Gastrocnemius medialis (tissue), 4 donors: Measurements from ENCODE around the gene EPAS1. TPM values are rescaled to one million over a fixed set of nuclear protein-coding genes. Genes with fewer than 3 reads are reported as not detected.

Source experiments
- ATAC-seq, 2 donors: fragments of 150-250 bp; one replicate each; pipeline ENCODE4 v1.9.1; 2016
- DNase-seq, 2 donors: peaks; one replicate each; pipeline ENCODE4 v3.0.0-alpha.2; 2019
- H3K27ac ChIP-seq, 4 donors: fragments of 200-600 bp; sonication (generic); 1 replicate in 1 of 4; 2 replicates in 3 of 4; pipeline ENCODE4 v1.5.1; 2016 to 2018; ENCODE audit warnings: mild to moderate bottlenecking in 2 of 4, moderate library complexity in 1 of 4
- H3K27me3 ChIP-seq, 3 donors: fragments of 200-600 bp; sonication (generic) in 2 of 3; 1 replicate in 1 of 3; 2 replicates in 2 of 3; pipeline versions ENCODE4 v1.5.1 to v1.6.0; 2016 to 2019; ENCODE audit warnings: mild to moderate bottlenecking in 1 of 3, moderate library complexity in 1 of 3
- H3K36me3 ChIP-seq, 2 donors: fragments of 200-600 bp; sonication (generic) in 1 of 2; one replicate each; pipeline ENCODE4 v1.5.1; 2017 to 2018
- H3K4me1 ChIP-seq, 2 donors: fragments of 200-600 bp; sonication (generic) in 1 of 2; one replicate each; pipeline ENCODE4 v1.5.1; 2016 to 2017; ENCODE audit warnings: mild to moderate bottlenecking in 2 of 2
- H3K4me3 ChIP-seq, 4 donors: fragments of 200-600 bp; sonication (generic) in 3 of 4; 1 replicate in 1 of 4; 2 replicates in 3 of 4; pipeline ENCODE4 v1.5.1; 2016 to 2019; ENCODE audit warnings: mild to moderate bottlenecking in 2 of 4
- H3K9me3 ChIP-seq, 3 donors: fragments of 200-600 bp; sonication (generic) in 2 of 3; 1 replicate in 1 of 3; 2 replicates in 2 of 3; pipeline ENCODE4 v1.5.1; 2016 to 2019
- POLR2A ChIP-seq, 2 donors: fragments of 450-650 bp; IDR thresholded peaks; one replicate each; pipeline ENCODE4 v1.6.1; 2017; ENCODE audit warnings: antibody characterized with exemption in 2 of 2, mild to moderate bottlenecking in 2 of 2, moderate library complexity in 2 of 2
- in situ Hi-C, 4 donors: fragments of 200-750 bp; cut with MboI; loops; one replicate each; pipeline versions ENCODE4 v1.15.0 to v1.8.0; 2017; ENCODE audit warnings: low sequenced_read_pairs in 4 of 4
- intact Hi-C: fragments of 100-400 bp; cut with DNase I; formaldehyde crosslinking; loops from one replicate; pipeline ENCODE4 v1.15.1; 2023; ENCODE audit warnings: low total_unique reads
- total RNA-seq, 4 donors: library from RNA; depleted of rRNA; stranded (reverse); fragments of >200 nt; gene quantifications; one replicate each; pipeline versions ENCODE4 v1.1.0 to v1.2.3, GENCODE V29; 2016
- TF ChIP-seq, protein P1 (sequence below), 5 experiments: fragments of 450-650 bp in 3 of 5; fragments of 200-600 bp in 2 of 5; sonication (generic) in 2 of 5; IDR thresholded peaks in 4 of 5; conservative IDR thresholded peaks in 1 of 5; 1 replicate in 4 of 5; 2 replicates in 1 of 5; pipeline ENCODE4 v1.5.1; 2016 to 2019; ENCODE audit warnings: antibody characterized with exemption in 5 of 5, mild to moderate bottlenecking in 3 of 5, moderate library complexity in 3 of 5

EPAS1 gene
- total RNA-seq, 4 donors from 2014 or later, result 61.5 to 95.1 (median 90.0) TPM

DNA sequence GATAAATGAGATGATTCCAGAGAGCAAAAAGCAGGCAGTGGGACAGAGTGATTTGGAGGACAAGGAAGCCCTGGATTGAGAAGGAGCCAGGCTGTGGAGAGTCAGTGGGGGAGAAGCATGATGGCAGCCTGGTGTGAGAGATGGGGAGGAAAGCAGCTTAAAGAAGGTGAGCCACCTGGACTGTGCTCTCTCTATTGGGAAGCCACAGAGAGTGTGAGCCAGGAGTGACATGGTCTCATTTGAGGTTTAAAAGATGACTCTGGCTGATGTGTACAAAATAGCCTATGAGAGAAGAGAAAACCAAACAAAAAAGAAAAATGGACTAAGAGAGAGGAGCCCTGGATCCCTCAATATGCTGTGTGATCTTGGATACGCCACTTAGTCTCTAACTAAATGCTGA, 12.9 kb upstream of the EPAS1 start:
- Histone ChIP-seq H3K36me3 (no peaks in the 10 kb centered on the region), H3K27me3 (no peaks in the 10 kb centered on the region), H3K9me3 (no peaks in the 10 kb centered on the region), H3K4me3 (no peak overlapping the region), H3K27ac (no peak overlapping the region), H3K4me1 (no peaks in the 10 kb centered on the region)
- intact Hi-C loops (no loop called here), in situ Hi-C loops (no loop called here)
- no peak for ATAC-seq
- no peak for DNase-seq
- TF ChIP-seq POLR2A (IDR thresholded peaks at IDR 0.05), result no peak
- TF ChIP-seq, protein P1, sequence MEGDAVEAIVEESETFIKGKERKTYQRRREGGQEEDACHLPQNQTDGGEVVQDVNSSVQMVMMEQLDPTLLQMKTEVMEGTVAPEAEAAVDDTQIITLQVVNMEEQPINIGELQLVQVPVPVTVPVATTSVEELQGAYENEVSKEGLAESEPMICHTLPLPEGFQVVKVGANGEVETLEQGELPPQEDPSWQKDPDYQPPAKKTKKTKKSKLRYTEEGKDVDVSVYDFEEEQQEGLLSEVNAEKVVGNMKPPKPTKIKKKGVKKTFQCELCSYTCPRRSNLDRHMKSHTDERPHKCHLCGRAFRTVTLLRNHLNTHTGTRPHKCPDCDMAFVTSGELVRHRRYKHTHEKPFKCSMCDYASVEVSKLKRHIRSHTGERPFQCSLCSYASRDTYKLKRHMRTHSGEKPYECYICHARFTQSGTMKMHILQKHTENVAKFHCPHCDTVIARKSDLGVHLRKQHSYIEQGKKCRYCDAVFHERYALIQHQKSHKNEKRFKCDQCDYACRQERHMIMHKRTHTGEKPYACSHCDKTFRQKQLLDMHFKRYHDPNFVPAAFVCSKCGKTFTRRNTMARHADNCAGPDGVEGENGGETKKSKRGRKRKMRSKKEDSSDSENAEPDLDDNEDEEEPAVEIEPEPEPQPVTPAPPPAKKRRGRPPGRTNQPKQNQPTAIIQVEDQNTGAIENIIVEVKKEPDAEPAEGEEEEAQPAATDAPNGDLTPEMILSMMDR (IDR thresholded peaks at IDR 0.05 in 4 of 5, conservative IDR thresholded peaks at IDR 0.05 in 1 of 5), result no peak

- ATAC-seq, result no peak
Measured at GRCh38 chr2:46284796-46285195, 12.4 kb upstream of the EPAS1 start.

GRCh38 chr2:46286715-46287114, 10.5 kb upstream of the EPAS1 start:
- no peaks in the 10 kb centered on the region for H3K36me3 ChIP-seq
- H3K4me1 ChIP-seq, result no peaks in the 10 kb centered on the region
- H3K27ac ChIP-seq, result no peak overlapping the region
- intact Hi-C loops (no loop called here), in situ Hi-C loops (no loop called here)
- H3K27me3 ChIP-seq, result no peaks in the 10 kb centered on the region
- ATAC-seq, result no peak
- no peak for DNase-seq
- no peak overlapping the region for H3K4me3 ChIP-seq
- no peaks in the 10 kb centered on the region for H3K9me3 ChIP-seq
- TF ChIP-seq, protein P1 (IDR thresholded peaks at IDR 0.05 in 4 of 5, conservative IDR thresholded peaks at IDR 0.05 in 1 of 5), result no peak
- TF ChIP-seq POLR2A (IDR thresholded peaks at IDR 0.05), result no peak

More at GRCh38 chr2:46284796-46285195, 12.4 kb upstream of the EPAS1 start:
- no peaks in the 10 kb centered on the region for H3K27me3 ChIP-seq
- in situ Hi-C loops, result no loop called here
- no peaks in the 10 kb centered on the region for H3K9me3 ChIP-seq
- H3K36me3 ChIP-seq, result no peaks in the 10 kb centered on the region
- no peak overlapping the region for H3K4me3 ChIP-seq
- no peaks in the 10 kb centered on the region for H3K4me1 ChIP-seq
- no peak for TF ChIP-seq POLR2A (IDR thresholded peaks at IDR 0.05)
- intact Hi-C loops, result no loop called here
- no peak for DNase-seq
- no peak overlapping the region for H3K27ac ChIP-seq

GRCh38 chr2:46290078-46290477, 7.1 kb upstream of the EPAS1 start:
- in situ Hi-C loops, result no loop called here
- TF ChIP-seq POLR2A (IDR thresholded peaks at IDR 0.05), result no peak
- TF ChIP-seq, protein P1 (IDR thresholded peaks at IDR 0.05 in 4 of 5, conservative IDR thresholded peaks at IDR 0.05 in 1 of 5), result no peak

DNA sequence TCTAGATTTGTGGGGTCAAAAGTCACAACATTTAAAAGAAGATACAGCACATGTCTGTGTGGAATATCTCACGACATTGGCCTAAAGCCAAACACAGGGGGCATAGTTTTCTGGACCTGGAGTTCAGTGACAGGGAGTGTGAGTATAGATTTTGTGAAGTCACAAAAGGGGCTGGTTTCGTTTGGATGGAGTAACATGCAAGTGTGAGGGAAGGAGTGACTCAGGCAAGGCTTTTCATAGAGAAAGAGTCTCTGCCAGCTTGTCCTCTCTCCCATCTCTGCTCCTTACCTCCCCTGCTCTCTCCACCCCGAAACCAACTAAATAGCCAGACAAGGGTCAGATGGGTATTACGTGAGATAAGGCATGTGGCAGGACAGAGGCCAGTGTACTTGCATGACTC, 3.7 kb upstream of the EPAS1 start:
- H3K9me3 ChIP-seq, result no peaks in the 10 kb centered on the region
- H3K27me3 ChIP-seq, result no peaks in the 10 kb centered on the region
- H3K4me3 ChIP-seq, result no peak overlapping the region
- peaks cover 6 to 7% of the 10 kb centered on the region in 2 donors for H3K4me1 ChIP-seq
- intact Hi-C loops, result no loop called here
- H3K27ac ChIP-seq, result no peak overlapping the region
- ATAC-seq (no peak), DNase-seq (no peak)
- TF ChIP-seq, protein P1 (IDR thresholded peaks at IDR 0.05 in 4 of 5, conservative IDR thresholded peaks at IDR 0.05 in 1 of 5), result no peak
- TF ChIP-seq POLR2A (IDR thresholded peaks at IDR 0.05), result no peak
- in situ Hi-C loops, result no loop called here
- H3K36me3 ChIP-seq, result no peaks in the 10 kb centered on the region

More at GRCh38 chr2:46290078-46290477, 7.1 kb upstream of the EPAS1 start:
- Histone ChIP-seq H3K4me3 (no peak overlapping the region), H3K27ac (no peak overlapping the region), H3K9me3 (no peaks in the 10 kb centered on the region), H3K27me3 (no peaks in the 10 kb centered on the region), H3K4me1 (no peaks in the 10 kb centered on the region), H3K36me3 (no peaks in the 10 kb centered on the region)
- ATAC-seq, result no peak
- intact Hi-C loops, result no loop called here
- no peak for DNase-seq
